Measurements from ENCODE around the gene ANGPTL4. TPM values are rescaled to one million over a fixed set of nuclear protein-coding genes. Genes with fewer than 3 reads are reported as not detected.

Gene ANGPTL4
- total and polyA plus RNA-seq, 9 of the 15 experiments (the other 6 are each of a cell fraction or from before 2014, with no cell fraction given), result 0.05 to 0.77 (median 0.22) TPM; not detected in 4

- TF ChIP-seq ARNT (IDR thresholded peaks at IDR 0.05) (no peak), NKRF (IDR thresholded peaks at IDR 0.05; ENCODE audit: borderline replicate concordance) (no peak), ZNF518B (CRISPR knock-in tag; IDR thresholded peaks at IDR 0.05) (no peak), TCF7L2 (IDR thresholded peaks at IDR 0.05; ENCODE audit: low read depth, low read length) (no peak), ZEB2 (IDR thresholded peaks at IDR 0.05) (no peak), ZNF165 (CRISPR knock-in tag; IDR thresholded peaks at IDR 0.05; ENCODE audit: borderline replicate concordance) (no peak), RAD21 (CRISPR knock-in tag; conservative IDR thresholded peaks at IDR 0.05 in 1 of 2, IDR thresholded peaks at IDR 0.05 in 1 of 2) (no peak), ZNF3 (CRISPR knock-in tag; IDR thresholded peaks at IDR 0.05) (no peak), ELF4 (CRISPR knock-in tag; IDR thresholded peaks at IDR 0.05) (no peak), MEF2A (IDR thresholded peaks at IDR 0.05; ENCODE audit: control insufficient read depth, low read depth, low read length) (no peak), ZNF586 (CRISPR knock-in tag; conservative IDR thresholded peaks at IDR 0.05) (no peak), LARP7 (IDR thresholded peaks at IDR 0.05) (no peak), ZNF232 (CRISPR knock-in tag; IDR thresholded peaks at IDR 0.05) (no peak), ZNF449 (CRISPR knock-in tag; IDR thresholded peaks at IDR 0.05) (no peak), BHLHE40 (IDR thresholded peaks at IDR 0.05; ENCODE audit: low read length) (no peak), ZNF146 (CRISPR knock-in tag; IDR thresholded peaks at IDR 0.05; ENCODE audit: unreplicated experiment) (no peak), ETV5 (CRISPR knock-in tag; IDR thresholded peaks at IDR 0.05; ENCODE audit: low read depth) (no peak), BCL6 (CRISPR knock-in tag; IDR thresholded peaks at IDR 0.05) (no peak), HBP1 (CRISPR knock-in tag; IDR thresholded peaks at IDR 0.05) (no peak), ZNF655 (CRISPR knock-in tag; IDR thresholded peaks at IDR 0.05) (no peak), NRF1 (conservative IDR thresholded peaks at IDR 0.05 in 1 of 2, IDR thresholded peaks at IDR 0.05 in 1 of 2) (no peak)
Measured at GRCh38 chr19:8386990-8387389, 23.0 kb downstream of the ANGPTL4 start (continued).
